Activated T-cell treated with anti-CD3 and anti-CD28 coated beads, Interleukin-2, amount 50 U/mL, for 4 hours (primary cell): ENCODE measurements around the gene MINDY1. TPM values are rescaled to one million over a fixed set of nuclear protein-coding genes. Genes with fewer than 3 reads are reported as not detected.

Experiments used
- ATAC-seq, 2 donors: fragments of 200-7000 bp; cut with Tn5 transposase; one replicate each; pipeline ENCODE4 v1.10.0; 2021
- DNase-seq: peaks from one replicate; pipeline ENCODE4 v3.0.0-alpha.2; 2020
- H3K27me3 Mint-ChIP-seq: one replicate; pipeline ENCODE4 v1.8.0; 2021; ENCODE audit warnings: low read depth, mixed read lengths
- H3K36me3 Mint-ChIP-seq: one replicate; pipeline ENCODE4 v1.8.0; 2022; ENCODE audit warnings: mixed read lengths; ENCODE audit not compliant: insufficient read depth
- H3K4me1 Mint-ChIP-seq: one replicate; pipeline ENCODE4 v1.8.0; 2021; ENCODE audit warnings: low read depth, mixed read lengths
- H3K4me3 Mint-ChIP-seq: one replicate; pipeline ENCODE4 v1.8.0; 2021; ENCODE audit warnings: mild to moderate bottlenecking, moderate library complexity, mixed read lengths
- H3K9me3 Mint-ChIP-seq: one replicate; pipeline ENCODE4 v1.8.0; 2021; ENCODE audit warnings: mixed read lengths
- total RNA-seq, 3 donors: library from RNA; stranded (reverse); gene quantifications; one replicate each; pipeline ENCODE4 v1.2.1, GENCODE V29; 2021

MINDY1 gene
- total RNA-seq, 3 donors from 2014 or later, result 5.0 to 7.0 (median 6.5) TPM

- ATAC-seq, result no peak
- Mint-ChIP-seq H3K36me3 (no peaks in the 10 kb centered on the region), H3K4me1 (no peaks in the 10 kb centered on the region)
Measured at GRCh38 chr1:150985179-150985825, 21.4 kb downstream of the MINDY1 start.

GRCh38 chr1:150981805-150982712 is 24.6 kb downstream of the MINDY1 start, which contains the start of gene ANXA9:
TSS of gene ANXA9 (plus strand) at chr1:150982292. CDS start at chr1:150983106, 814 bp downstream.
- ATAC-seq (no peak), DNase-seq (no peak)
- Mint-ChIP-seq H3K27me3 (no peaks in the 10 kb centered on the region), H3K36me3 (no peaks in the 10 kb centered on the region), H3K4me1 (peaks cover 20% of the 10 kb centered on the region), H3K9me3 (no peaks in the 10 kb centered on the region), H3K4me3 (no peak within 1 kb of the TSS)

More at GRCh38 chr1:150985179-150985825, 21.4 kb downstream of the MINDY1 start:
- H3K27me3 Mint-ChIP-seq, result no peaks in the 10 kb centered on the region
- H3K4me3 Mint-ChIP-seq, result no peak overlapping the region
- no peak for DNase-seq
- no peaks in the 10 kb centered on the region for H3K9me3 Mint-ChIP-seq

DNA sequence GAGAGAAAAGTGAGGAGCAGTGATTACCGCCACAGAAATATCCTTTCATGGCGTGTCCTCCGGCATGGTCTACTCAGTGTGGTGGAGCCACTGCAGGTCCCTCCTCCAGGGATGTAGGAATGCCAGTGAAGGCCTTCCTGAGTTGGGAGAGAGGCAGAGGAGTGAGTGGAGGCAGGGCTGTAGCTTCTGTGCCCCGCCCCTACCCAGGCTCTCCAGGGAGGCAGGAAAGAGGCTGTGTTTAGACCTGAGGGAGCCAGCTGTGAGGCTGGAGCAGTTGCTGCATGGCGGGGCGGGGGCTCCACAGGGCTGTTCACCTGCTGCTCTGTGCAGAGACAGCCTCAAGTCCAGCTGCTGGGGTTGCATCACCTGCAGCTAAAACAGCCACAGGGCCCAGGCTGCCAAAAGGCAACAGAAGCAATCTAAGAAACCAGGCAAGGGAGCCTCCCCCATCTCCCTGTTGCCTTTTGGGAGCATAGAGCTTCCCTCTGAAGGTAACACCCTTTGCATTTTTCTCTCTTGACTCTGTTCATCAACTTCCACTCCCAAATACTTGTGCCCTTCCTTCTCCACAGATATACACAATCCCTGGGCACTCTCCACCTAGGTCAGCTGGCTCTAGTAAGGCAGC is 25.4 kb downstream of the MINDY1 start:
- Mint-ChIP-seq H3K27me3 (no peaks in the 10 kb centered on the region), H3K4me3 (no peak overlapping the region), H3K9me3 (no peaks in the 10 kb centered on the region), H3K36me3 (no peaks in the 10 kb centered on the region), H3K4me1 (peaks cover 27% of the 10 kb centered on the region)
- ATAC-seq, result no peak
- no peak for DNase-seq

- DNase-seq (peak; percentile 89), ATAC-seq (peak; percentile 59 to 60)
- Mint-ChIP-seq H3K9me3 (no peaks in the 10 kb centered on the region), H3K27me3 (no peaks in the 10 kb centered on the region), H3K4me3 (peak overlapping the region; percentile 49), H3K36me3 (no peaks in the 10 kb centered on the region), H3K4me1 (peaks cover 37% of the 10 kb centered on the region)
Measured at GRCh38 chr1:150979092-150980056, 27.3 kb downstream of the MINDY1 start.

DNA sequence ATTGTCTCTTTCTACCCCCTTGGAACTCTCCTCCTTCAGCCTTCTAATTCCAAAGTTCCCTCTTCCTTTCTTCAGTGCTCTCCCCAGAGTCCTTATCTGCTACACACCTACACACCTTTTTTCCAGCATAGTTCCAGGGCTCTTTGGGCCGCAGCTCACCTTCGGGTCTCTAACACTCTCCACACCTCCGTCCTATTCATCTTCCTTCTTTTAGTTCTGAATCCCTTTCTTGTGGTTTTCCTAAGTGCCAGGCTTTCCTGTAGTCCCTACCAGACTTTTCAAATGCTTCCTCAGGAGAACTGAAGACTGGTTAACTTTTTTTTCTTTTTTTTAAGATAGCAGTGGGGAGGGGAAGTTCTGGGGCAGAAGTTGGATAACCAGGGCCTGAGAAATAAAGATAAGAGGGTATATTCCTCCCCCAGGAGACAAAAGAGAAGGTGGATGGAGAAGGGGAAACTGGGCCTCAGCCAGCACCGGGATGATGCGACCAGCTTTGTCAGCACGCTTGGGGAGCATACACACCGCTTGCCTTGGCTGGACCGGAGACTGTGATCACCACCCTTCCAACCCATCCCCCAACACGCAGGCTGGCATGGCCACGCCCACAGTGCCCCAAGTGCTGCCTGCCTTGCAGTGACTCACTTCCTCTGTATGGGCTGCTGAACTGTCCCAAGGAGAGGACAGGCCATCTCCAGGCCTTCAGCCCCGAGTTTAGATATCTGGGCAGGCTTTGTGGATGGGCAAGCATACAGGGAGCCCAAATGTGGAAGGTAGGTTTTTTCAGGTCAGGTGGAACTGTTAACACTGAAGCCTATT is 29.6 kb downstream of the MINDY1 start:
- H3K9me3 Mint-ChIP-seq, result no peaks in the 10 kb centered on the region
- no peaks in the 10 kb centered on the region for H3K27me3 Mint-ChIP-seq
- H3K36me3 Mint-ChIP-seq, result no peaks in the 10 kb centered on the region
- H3K4me3 Mint-ChIP-seq, result peak overlapping the region; percentile 77
- ATAC-seq (no peak), DNase-seq (peak; percentile 62)
- peaks cover 49% of the 10 kb centered on the region for H3K4me1 Mint-ChIP-seq

- no peaks in the 10 kb centered on the region for H3K36me3 Mint-ChIP-seq
- H3K9me3 Mint-ChIP-seq, result no peaks in the 10 kb centered on the region
- DNase-seq (no peak), ATAC-seq (no peak)
- peaks cover 56% of the 10 kb centered on the region for H3K4me1 Mint-ChIP-seq
- peak overlapping the region; percentile 77 for H3K4me3 Mint-ChIP-seq
- no peaks in the 10 kb centered on the region for H3K27me3 Mint-ChIP-seq
Measured at GRCh38 chr1:150976401-150976821, 30.3 kb downstream of the MINDY1 start.

- Mint-ChIP-seq H3K4me1 (peaks cover 66% of the 10 kb centered on the region), H3K27me3 (no peaks in the 10 kb centered on the region), H3K9me3 (no peaks in the 10 kb centered on the region), H3K36me3 (no peaks in the 10 kb centered on the region), H3K4me3 (peak within 1 kb of the TSS; percentile 89)
- ATAC-seq (peak; percentile 64 to 66), DNase-seq (peak; percentile 69)
Measured at GRCh38 chr1:150974580-150975478, 31.9 kb downstream of the MINDY1 start, which contains the start of gene CERS2. TSS of gene CERS2 (minus strand) at chr1:150974835. CDS start at chr1:150969090, 5,745 bp downstream.

DNA sequence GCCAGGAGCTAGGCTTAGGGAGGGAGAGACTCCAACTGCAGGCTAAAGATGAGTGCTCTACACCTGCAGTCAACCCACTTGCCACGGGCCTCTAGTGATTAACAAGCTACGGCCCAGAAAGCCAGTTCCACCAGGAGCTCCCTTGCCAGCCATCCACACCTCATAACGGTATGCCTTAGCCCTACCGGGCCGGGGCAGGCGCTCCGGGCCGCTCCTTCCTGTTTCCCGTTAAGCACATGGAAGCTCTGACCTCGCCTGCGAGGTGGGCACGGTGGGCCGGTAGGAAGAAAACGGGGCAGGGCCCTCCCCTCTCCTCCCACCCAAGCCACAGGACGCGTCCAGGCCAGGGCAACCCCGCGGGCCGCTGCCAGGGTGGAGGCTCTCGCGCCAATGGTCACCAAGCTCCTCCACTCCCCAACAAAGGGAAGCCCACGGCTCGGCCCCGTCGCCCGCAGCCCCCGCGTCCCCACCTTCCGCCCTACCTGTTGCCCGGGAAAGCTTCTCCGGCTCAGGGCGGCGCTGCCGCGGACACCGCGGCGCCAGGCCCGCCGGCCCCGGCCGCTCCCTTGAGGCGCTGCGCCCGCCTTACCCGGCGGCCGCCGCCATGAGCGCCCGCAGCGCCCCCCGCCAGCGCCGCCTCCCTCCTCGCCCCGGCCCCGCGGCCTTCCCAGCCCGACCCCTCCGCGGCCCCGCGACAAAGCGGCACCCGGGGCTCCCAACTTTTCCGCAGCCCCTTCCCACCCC is 32.7 kb downstream of the MINDY1 start:
- H3K36me3 Mint-ChIP-seq, result no peaks in the 10 kb centered on the region
- no peaks in the 10 kb centered on the region for H3K9me3 Mint-ChIP-seq
- H3K4me3 Mint-ChIP-seq, result peak overlapping the region; percentile 89
- DNase-seq, result peak; percentile 29
- H3K4me1 Mint-ChIP-seq, result peaks cover 61% of the 10 kb centered on the region
- no peaks in the 10 kb centered on the region for H3K27me3 Mint-ChIP-seq
- peak; percentile 54 to 56 for ATAC-seq

- ATAC-seq (peak; percentile 1 to 2), DNase-seq (no peak)
- Mint-ChIP-seq H3K27me3 (no peaks in the 10 kb centered on the region), H3K4me1 (peaks cover 56% of the 10 kb centered on the region), H3K4me3 (peak overlapping the region; percentile 89), H3K36me3 (peaks cover 3% of the 10 kb centered on the region), H3K9me3 (no peaks in the 10 kb centered on the region)
Measured at GRCh38 chr1:150973258-150973835, 33.4 kb downstream of the MINDY1 start.

DNA sequence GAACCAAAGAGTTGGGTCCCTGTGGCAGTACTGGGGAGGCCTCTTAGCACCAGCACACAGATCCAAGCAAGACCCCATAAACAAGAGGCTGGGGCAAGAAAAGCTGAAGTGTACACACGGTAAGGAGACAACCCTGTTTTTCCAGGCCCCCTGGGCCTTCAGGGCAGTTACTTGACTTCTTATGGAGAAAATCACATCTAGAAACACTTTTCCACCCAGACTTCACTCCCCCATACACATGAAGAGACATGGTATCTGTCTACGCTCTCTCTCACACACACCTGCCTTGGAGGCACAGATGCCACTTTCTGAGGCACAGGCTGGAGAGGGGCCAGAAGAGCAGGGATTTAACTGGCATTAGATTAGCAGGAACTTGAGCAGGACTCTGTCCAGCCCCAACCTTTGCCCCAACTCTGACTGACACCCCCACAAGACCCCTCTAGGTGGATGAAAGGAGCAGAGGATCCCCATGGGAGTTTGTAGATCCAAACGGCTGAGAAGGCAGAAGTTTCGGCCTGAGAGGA is 34.2 kb downstream of the MINDY1 start:
- Mint-ChIP-seq H3K36me3 (peaks cover 11% of the 10 kb centered on the region), H3K4me1 (peaks cover 52% of the 10 kb centered on the region), H3K27me3 (no peaks in the 10 kb centered on the region), H3K9me3 (no peaks in the 10 kb centered on the region), H3K4me3 (peak overlapping the region; percentile 89)
- no peak for ATAC-seq
- no peak for DNase-seq
